Spleen (tissue), 7 donors: Measurements from ENCODE around the gene STAT4.

Experiments used
- CTCF ChIP-seq, 11 experiments: fragments of 200-600 bp in 7 of 11; fragments of 450-650 bp in 4 of 11; sonication (generic) in 4 of 11; IDR thresholded peaks in 8 of 11; conservative IDR thresholded peaks in 3 of 11; 1 replicate in 7 of 11; 2 replicates in 4 of 11; pipeline versions ENCODE4 v1.4.0 to v1.8.0; 2016 to 2021; ENCODE audit warnings: antibody characterized with exemption in 11 of 11, inconsistent platforms in 4 of 11, mild to moderate bottlenecking in 1 of 11
- POLR2A ChIP-seq, 3 donors: fragments of 450-650 bp; IDR thresholded peaks; one replicate each; pipeline ENCODE4 v1.5.1; 2017; ENCODE audit warnings: antibody characterized with exemption in 3 of 3, mild to moderate bottlenecking in 1 of 3
- POLR2AphosphoS5 ChIP-seq, 3 donors: sonication (generic); formaldehyde crosslinking; IDR thresholded peaks; one replicate each; pipeline ENCODE4 v1.5.1; 2017; ENCODE audit warnings: antibody characterized with exemption in 3 of 3
- donor health status: DM: no; HTN: no; CAD: no; lungs with moderate emphysema.
- donor health status: DM: no; HTN: no; CAD: no.
- donor health status: DM: no; HTN: no; CAD: no.

GRCh38 chr2:191064590-191064989, 86.2 kb downstream of the STAT4 start:
- TF ChIP-seq CTCF (IDR thresholded peaks at IDR 0.05 in 8 of 11, conservative IDR thresholded peaks at IDR 0.05 in 3 of 11) (no peak), POLR2A (IDR thresholded peaks at IDR 0.05) (no peak), POLR2AphosphoS5 (IDR thresholded peaks at IDR 0.05) (no peak)
